ENCODE measurements around the gene TP63.

TP63 gene

GRCh38 chr3:189883113-189883753 is 252.0 kb downstream of the TP63 start:
- TF ChIP-seq CTCF (conservative IDR thresholded peaks at IDR 0.05), result no peak
- no peak for TF ChIP-seq ZFX (IDR thresholded peaks at IDR 0.05)
- no peak overlapping the region for H3K27ac ChIP-seq

- TF ChIP-seq ZFX (IDR thresholded peaks at IDR 0.05) (no peak), CTCF (conservative IDR thresholded peaks at IDR 0.05) (no peak)
- H3K27ac ChIP-seq, result no peak overlapping the region
Observed at GRCh38 chr3:189890496-189890895, 259.3 kb downstream of the TP63 start.

- TF ChIP-seq ZFX (IDR thresholded peaks at IDR 0.05), result no peak
- TF ChIP-seq CTCF (conservative IDR thresholded peaks at IDR 0.05), result no peak
- H3K27ac ChIP-seq, result no peak overlapping the region
Observed at GRCh38 chr3:189896533-189896932, 265.3 kb downstream of the TP63 start.

- TF ChIP-seq CTCF (conservative IDR thresholded peaks at IDR 0.05) (no peak), ZFX (IDR thresholded peaks at IDR 0.05) (no peak)
- H3K27ac ChIP-seq, result no peak overlapping the region
Observed at GRCh38 chr3:189897406-189897805, 266.2 kb downstream of the TP63 start.

- TF ChIP-seq CTCF (conservative IDR thresholded peaks at IDR 0.05), result no peak
- TF ChIP-seq ZFX (IDR thresholded peaks at IDR 0.05), result no peak
- no peak overlapping the region for H3K27ac ChIP-seq
Observed at GRCh38 chr3:189898559-189899153, 267.5 kb downstream of the TP63 start.

- TF ChIP-seq CTCF (conservative IDR thresholded peaks at IDR 0.05) (no peak), ZFX (IDR thresholded peaks at IDR 0.05) (no peak)
- H3K27ac ChIP-seq, result no peak overlapping the region
Observed at GRCh38 chr3:189899186-189899585, 268.0 kb downstream of the TP63 start.

GRCh38 chr3:189900578-189900977 is 269.4 kb downstream of the TP63 start:
- TF ChIP-seq CTCF (conservative IDR thresholded peaks at IDR 0.05) (no peak), ZFX (IDR thresholded peaks at IDR 0.05) (no peak)
- H3K27ac ChIP-seq, result no peak overlapping the region

All from C4-2B (cell line).